K562 (cell line): ENCODE measurements around the gene SCRN2. TPM values are rescaled to one million over a fixed set of nuclear protein-coding genes. Genes with fewer than 3 reads are reported as not detected.

ENCODE experiments used
- CHD1 ChIP-seq: fragments of 200-600 bp; sonication (generic); IDR thresholded peaks from one replicate; pipeline ENCODE4 v1.6.1; 2012; ENCODE audit warnings: mild to moderate bottlenecking, moderate library complexity, low read length, inconsistent platforms
- GABPB2 ChIP-seq: fragments of 250-450 bp; sonication (Bioruptor Pico); conservative IDR thresholded peaks from 2 replicates; pipeline ENCODE4 v1.5.1; 2021; ENCODE audit warnings: mild to moderate bottlenecking
- KAT8 ChIP-seq: fragments of 450-650 bp; IDR thresholded peaks from 2 replicates; pipeline ENCODE4 v1.6.1; 2016; ENCODE audit warnings: low read depth, mild to moderate bottlenecking
- PCBP2 ChIP-seq: fragments of 200-400 bp; formaldehyde crosslinking; IDR thresholded peaks from 2 replicates; pipeline ENCODE4 v1.6.1; 2018; ENCODE audit warnings: low read length, low read depth, mild to moderate bottlenecking, moderate library complexity; ENCODE audit not compliant: poor library complexity, severe bottlenecking
- RHOXF2B ChIP-seq: fragments of 250-450 bp; sonication (Bioruptor Pico); conservative IDR thresholded peaks from 2 replicates; pipeline ENCODE4 v1.5.1; 2021
- STAT5B ChIP-seq: fragments of 250-450 bp; sonication (Bioruptor Pico); IDR thresholded peaks from 2 replicates; pipeline ENCODE4 v1.8.0; 2021; ENCODE audit warnings: mild to moderate bottlenecking, inconsistent platforms
- TEAD4 ChIP-seq, 2 experiments: sonication (generic) in 1 of 2; formaldehyde crosslinking in 1 of 2; IDR thresholded peaks; 2 replicates each; pipeline versions ENCODE4 v1.6.1 to v1.8.0; 2012 to 2022; ENCODE audit warnings: borderline replicate concordance in 1 of 2, inconsistent platforms in 1 of 2, low read length in 1 of 2, mild to moderate bottlenecking in 1 of 2, missing genetic modification reagents in 1 of 2
- ZFP1 ChIP-seq: fragments of 450-650 bp; formaldehyde crosslinking; IDR thresholded peaks from 2 replicates; pipeline ENCODE4 v1.4.0; 2020; ENCODE audit warnings: mild to moderate bottlenecking, mixed read lengths
- ZNF79 ChIP-seq: fragments of 250-450 bp; sonication (Bioruptor Pico); IDR thresholded peaks from 2 replicates; pipeline ENCODE4 v1.4.0; 2020; ENCODE audit warnings: low read depth, mild to moderate bottlenecking, moderate library complexity
- polyA plus RNA-seq, 8 experiments: library from polyadenylated mRNA; depleted of rRNA in 4 of 8; stranded (reverse) in 5 of 8; unstranded in 3 of 8; fragments of >200 nt; fragmentation: Nextera tagmentation in 2 of 8; fragmentation: Illumina TruSeq in 1 of 8; extraction: Ambion mirVana in 2 of 8; extraction: Trizol in 1 of 8; gene quantifications; 2 replicates each; pipeline versions ENCODE4 v1.2.1 to v1.2.3, GENCODE V29; 2011 to 2014; ENCODE audit warnings: inconsistent platforms in 1 of 8, missing spikeins in 1 of 8
- total RNA-seq, 7 experiments: library from RNA; depleted of rRNA in 6 of 7; stranded (reverse); fragments of >200 nt in 6 of 7; fragmentation: Illumina TruSeq in 2 of 7; extraction: Trizol in 2 of 7; gene quantifications; 2 replicates each; pipeline versions ENCODE4 v1.2.1 to v1.2.3, GENCODE V29; 2011 to 2021; ENCODE audit warnings: low replicate concordance in 1 of 7
- TF ChIP-seq, protein P1 (sequence below), 2 experiments: fragments of 450-650 bp; IDR thresholded peaks; 2 replicates each; pipeline ENCODE4 v1.6.1; 2016; ENCODE audit warnings: mild to moderate bottlenecking in 2 of 2, borderline replicate concordance in 1 of 2, low read depth in 1 of 2, moderate library complexity in 1 of 2
- TF ChIP-seq, protein P2 (sequence below): sonication (generic); formaldehyde crosslinking; IDR thresholded peaks from 2 replicates; pipeline ENCODE4 v1.8.1; 2023; ENCODE audit warnings: missing genetic modification reagents, mild to moderate bottlenecking, borderline replicate concordance
- TF ChIP-seq, protein P3 (sequence below): fragments of 450-650 bp; IDR thresholded peaks from 2 replicates; pipeline ENCODE4 v1.7.0; 2016; ENCODE audit warnings: borderline replicate concordance

The SCRN2 gene
- total and polyA plus RNA-seq, 9 of the 15 experiments (the other 6 are each of a cell fraction or from before 2014, with no cell fraction given) = 0.25 to 32.9 (median 13.6) TPM

DNA sequence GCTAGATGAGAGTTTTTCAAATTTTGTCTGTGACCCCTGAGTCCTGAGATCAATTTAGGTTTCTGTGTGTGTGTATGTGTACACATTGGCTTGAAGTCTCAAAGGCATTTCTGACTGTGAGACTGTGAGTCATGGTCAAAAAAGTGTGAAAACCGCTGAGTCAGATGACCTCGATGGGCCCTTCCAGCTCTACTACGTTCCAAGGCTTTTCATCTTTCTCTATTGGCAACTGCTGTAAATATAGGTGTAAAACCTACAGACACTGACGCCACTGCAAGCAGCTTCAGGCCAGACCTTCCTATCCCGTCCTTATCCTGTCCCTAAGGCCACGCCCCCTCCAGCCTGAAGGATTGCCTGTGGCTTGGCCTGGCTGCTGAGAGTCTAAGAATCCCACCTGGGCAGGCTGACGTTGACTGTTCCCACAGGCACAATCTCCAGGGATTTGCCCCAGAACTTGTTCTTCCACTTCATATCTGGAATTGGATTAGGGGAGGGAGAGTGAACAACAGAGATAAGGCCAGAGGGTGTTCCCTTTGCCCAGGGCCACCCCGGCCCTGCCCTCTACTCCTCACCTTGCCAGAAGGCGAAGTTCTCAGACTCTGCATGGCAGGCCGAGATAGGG lies 30.8 kb downstream of the SCRN2 start (continued):
- TF ChIP-seq, protein P1, sequence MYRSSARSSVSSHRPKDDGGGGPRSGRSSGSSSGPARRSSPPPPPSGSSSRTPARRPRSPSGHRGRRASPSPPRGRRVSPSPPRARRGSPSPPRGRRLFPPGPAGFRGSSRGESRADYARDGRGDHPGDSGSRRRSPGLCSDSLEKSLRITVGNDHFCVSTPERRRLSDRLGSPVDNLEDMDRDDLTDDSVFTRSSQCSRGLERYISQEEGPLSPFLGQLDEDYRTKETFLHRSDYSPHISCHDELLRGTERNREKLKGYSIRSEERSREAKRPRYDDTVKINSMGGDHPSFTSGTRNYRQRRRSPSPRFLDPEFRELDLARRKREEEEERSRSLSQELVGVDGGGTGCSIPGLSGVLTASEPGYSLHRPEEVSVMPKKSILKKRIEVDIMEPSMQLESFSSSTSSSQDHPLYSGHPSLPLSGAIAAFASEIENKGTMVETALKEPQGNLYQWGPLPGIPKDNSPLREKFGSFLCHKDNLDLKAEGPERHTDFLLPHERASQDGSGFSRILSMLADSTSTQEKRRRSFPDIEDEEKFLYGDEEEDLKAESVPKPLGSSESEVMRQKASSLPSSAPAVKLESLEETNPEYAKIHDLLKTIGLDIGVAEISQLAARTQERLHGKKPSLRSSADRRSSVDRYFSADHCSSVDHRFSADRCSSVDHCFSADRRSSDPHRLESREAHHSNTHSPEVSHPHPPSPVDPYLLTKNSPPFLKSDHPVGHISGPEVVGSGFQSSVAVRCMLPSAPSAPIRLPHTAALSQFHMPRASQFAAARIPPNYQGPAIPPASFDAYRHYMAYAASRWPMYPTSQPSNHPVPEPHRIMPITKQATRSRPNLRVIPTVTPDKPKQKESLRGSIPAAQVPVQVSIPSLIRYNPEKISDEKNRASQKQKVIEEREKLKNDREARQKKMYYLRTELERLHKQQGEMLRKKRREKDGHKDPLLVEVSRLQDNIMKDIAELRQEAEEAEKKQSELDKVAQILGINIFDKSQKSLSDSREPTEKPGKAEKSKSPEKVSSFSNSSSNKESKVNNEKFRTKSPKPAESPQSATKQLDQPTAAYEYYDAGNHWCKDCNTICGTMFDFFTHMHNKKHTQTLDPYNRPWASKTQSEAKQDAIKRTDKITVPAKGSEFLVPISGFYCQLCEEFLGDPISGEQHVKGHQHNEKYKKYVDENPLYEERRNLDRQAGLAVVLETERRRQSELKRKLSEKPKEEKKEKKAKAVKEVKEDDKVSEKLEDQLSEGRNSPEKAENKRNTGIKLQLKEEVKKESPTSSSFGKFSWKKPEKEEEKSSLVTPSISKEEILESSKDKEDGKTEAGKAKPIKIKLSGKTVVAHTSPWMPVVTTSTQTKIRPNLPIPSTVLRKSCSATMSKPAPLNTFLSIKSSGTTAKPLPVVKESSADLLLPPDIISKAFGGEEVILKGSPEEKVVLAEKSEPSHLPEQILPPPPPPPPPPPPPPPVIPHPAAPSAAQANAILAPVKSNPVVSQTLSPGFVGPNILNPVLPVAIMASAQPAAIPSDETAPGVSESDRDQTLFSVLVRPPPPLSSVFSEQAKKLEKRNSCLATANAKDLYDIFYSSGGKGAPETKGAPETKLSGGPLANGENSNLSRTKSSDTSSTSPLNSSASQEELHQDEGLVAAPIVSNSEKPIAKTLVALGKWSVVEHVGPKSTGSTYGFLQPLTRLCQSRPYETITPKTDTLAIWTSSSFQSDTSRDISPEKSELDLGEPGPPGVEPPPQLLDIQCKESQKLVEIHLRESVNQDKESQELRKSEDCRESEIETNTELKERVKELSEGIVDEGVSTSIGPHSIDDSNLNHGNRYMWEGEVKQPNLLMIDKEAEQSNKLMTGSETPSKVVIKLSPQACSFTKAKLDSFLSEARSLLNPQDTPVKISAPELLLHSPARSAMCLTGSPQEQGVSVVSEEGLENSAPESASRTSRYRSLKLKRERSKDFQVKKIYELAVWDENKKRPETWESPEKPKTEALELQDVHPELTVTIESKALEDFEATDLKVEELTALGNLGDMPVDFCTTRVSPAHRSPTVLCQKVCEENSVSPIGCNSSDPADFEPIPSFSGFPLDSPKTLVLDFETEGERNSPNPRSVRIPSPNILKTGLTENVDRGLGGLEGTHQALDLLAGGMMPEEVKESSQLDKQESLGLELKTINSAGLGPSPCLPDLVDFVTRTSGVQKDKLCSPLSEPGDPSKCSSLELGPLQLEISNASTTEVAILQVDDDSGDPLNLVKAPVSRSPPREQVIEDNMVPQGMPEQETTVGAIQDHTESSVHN (IDR thresholded peaks at IDR 0.05; ENCODE audit: borderline replicate concordance in 1 of 2, low read depth in 1 of 2) = no peak
- TF ChIP-seq TEAD4 (IDR thresholded peaks at IDR 0.05; ENCODE audit: low read length) (no peak; the same call in 1 of the 2 replicates), TEAD4 (CRISPR knock-in tag; IDR thresholded peaks at IDR 0.05; ENCODE audit: borderline replicate concordance) (no peak), CHD1 (no peak), GABPB2 (no peak), ZNF79 (no peak), ZFP1 (CRISPR knock-in tag) (no peak), KAT8 (no peak), PCBP2 (no peak), STAT5B (CRISPR knock-in tag) (no peak), RHOXF2B (CRISPR knock-in tag) (no peak)
- TF ChIP-seq, protein P2, sequence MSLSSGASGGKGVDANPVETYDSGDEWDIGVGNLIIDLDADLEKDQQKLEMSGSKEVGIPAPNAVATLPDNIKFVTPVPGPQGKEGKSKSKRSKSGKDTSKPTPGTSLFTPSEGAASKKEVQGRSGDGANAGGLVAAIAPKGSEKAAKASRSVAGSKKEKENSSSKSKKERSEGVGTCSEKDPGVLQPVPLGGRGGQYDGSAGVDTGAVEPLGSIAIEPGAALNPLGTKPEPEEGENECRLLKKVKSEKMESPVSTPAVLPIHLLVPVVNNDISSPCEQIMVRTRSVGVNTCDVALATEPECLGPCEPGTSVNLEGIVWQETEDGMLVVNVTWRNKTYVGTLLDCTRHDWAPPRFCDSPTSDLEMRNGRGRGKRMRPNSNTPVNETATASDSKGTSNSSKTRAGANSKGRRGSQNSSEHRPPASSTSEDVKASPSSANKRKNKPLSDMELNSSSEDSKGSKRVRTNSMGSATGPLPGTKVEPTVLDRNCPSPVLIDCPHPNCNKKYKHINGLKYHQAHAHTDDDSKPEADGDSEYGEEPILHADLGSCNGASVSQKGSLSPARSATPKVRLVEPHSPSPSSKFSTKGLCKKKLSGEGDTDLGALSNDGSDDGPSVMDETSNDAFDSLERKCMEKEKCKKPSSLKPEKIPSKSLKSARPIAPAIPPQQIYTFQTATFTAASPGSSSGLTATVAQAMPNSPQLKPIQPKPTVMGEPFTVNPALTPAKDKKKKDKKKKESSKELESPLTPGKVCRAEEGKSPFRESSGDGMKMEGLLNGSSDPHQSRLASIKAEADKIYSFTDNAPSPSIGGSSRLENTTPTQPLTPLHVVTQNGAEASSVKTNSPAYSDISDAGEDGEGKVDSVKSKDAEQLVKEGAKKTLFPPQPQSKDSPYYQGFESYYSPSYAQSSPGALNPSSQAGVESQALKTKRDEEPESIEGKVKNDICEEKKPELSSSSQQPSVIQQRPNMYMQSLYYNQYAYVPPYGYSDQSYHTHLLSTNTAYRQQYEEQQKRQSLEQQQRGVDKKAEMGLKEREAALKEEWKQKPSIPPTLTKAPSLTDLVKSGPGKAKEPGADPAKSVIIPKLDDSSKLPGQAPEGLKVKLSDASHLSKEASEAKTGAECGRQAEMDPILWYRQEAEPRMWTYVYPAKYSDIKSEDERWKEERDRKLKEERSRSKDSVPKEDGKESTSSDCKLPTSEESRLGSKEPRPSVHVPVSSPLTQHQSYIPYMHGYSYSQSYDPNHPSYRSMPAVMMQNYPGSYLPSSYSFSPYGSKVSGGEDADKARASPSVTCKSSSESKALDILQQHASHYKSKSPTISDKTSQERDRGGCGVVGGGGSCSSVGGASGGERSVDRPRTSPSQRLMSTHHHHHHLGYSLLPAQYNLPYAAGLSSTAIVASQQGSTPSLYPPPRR (CRISPR knock-in tag) = no peak
- TF ChIP-seq, protein P3, sequence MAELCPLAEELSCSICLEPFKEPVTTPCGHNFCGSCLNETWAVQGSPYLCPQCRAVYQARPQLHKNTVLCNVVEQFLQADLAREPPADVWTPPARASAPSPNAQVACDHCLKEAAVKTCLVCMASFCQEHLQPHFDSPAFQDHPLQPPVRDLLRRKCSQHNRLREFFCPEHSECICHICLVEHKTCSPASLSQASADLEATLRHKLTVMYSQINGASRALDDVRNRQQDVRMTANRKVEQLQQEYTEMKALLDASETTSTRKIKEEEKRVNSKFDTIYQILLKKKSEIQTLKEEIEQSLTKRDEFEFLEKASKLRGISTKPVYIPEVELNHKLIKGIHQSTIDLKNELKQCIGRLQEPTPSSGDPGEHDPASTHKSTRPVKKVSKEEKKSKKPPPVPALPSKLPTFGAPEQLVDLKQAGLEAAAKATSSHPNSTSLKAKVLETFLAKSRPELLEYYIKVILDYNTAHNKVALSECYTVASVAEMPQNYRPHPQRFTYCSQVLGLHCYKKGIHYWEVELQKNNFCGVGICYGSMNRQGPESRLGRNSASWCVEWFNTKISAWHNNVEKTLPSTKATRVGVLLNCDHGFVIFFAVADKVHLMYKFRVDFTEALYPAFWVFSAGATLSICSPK = no peak
